Pulmonary artery endothelial cell (primary cell): ENCODE data around the gene OR51E2. TPM values are rescaled to one million over a fixed set of nuclear protein-coding genes. Genes with fewer than 3 reads are reported as not detected.
"Not testable (repeated sequence)": the region's sequence is repeated elsewhere in the genome, so short reads cannot be mapped to it uniquely, and the experiment has no call there.

Experiments
- DNase-seq: peaks from one replicate; pipeline ENCODE4 v3.0.0-alpha.2; 2011; ENCODE audit warnings: low read depth, low spot score
- total RNA-seq: library from RNA; depleted of rRNA; stranded (reverse); fragments of >200 nt; gene quantifications from 2 replicates; pipeline ENCODE4 v1.2.3, GENCODE V29; 2014

OR51E2 gene
- not detected in 2 replicates for total RNA-seq

DNA sequence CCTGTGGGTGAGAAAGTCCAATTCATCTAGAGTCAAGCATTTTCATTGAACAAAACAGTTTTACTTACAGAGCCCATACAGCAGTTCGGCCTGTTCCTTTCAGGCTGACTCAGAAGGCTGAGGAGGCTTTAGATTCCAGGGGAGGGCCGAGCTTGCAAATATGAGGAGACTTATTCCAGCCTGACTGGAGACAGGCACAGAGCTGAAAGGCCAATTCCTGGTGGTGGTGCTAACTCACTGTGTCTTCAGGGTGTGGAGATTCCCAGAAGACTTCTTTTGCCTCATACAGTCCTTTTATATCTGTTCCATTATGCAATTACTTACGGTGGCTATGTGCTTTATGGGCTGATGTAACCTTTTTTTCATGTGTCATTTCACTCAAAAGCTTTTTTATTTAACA, at the start of gene OR51E2:
OR51E2 (minus strand) TSS at position 269 of the 400 bp plus-strand sequence. CDS start 15,142 bp downstream, outside the sequence.
- DNase-seq: no peak

- no peak for DNase-seq
Measured at GRCh38 chr11:4740735-4741134, 43.1 kb upstream of the OR51E2 start.

DNA sequence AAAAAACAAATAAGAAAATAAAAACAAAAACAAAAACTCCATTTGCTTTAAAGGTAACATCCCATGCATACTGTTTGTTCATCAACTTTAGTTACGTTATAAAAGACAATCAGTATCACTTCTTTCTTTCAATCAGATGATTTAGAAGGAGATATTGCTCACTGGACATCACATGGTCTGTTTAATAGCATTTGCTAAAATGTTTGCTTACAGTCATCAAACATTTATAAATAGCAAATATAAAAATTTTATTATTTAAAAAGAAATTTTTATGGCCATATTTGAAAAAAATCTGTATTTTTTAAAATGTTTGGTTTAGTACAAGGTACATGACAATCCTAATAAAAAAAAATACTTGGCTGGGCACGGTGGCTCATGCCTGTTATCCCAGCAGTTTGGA, 29.5 kb upstream of the OR51E2 start:
- no peak for DNase-seq

- not testable (repeated sequence) for DNase-seq
Measured at GRCh38 chr11:4722616-4723534, 25.2 kb upstream of the OR51E2 start.

DNA sequence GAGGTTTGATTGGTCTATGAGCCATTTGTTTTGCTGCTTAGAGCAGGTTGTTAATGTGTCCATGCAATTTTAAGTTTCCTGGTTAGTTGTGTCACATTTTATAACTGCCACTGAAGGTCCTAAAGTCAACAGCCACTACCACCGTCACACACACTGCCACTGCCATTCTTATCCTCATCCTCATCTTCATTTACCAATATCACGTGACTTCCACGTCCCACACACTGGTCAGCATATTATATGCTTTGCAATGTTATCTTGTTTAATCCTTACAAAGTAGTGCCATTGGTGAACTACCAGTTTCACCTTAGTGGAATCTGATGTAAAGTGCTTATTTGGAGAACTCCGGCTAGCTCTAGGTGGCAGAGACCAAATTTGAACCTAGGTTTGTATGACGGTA, 16.6 kb upstream of the OR51E2 start:
- DNase-seq: no peak

DNA sequence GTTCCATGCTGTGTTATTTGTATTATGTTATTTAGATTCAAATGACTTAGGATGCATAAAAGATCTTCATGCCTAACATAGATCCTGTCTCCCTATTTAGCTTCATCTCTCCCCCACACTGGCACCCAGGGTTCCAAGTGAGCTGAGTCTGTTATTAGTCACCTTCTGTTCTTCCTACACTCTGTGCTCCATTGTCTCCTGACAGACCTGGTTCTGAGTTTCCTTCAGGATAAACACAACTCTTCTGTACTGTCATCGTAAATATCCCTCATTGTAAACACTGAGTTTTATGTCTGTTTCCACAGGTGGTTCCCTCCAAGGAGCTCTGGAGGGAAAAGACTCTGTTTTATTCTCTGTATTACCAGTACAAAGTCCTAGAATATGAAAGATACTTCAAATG, 15.6 kb upstream of the OR51E2 start:
- no peak for DNase-seq

DNA sequence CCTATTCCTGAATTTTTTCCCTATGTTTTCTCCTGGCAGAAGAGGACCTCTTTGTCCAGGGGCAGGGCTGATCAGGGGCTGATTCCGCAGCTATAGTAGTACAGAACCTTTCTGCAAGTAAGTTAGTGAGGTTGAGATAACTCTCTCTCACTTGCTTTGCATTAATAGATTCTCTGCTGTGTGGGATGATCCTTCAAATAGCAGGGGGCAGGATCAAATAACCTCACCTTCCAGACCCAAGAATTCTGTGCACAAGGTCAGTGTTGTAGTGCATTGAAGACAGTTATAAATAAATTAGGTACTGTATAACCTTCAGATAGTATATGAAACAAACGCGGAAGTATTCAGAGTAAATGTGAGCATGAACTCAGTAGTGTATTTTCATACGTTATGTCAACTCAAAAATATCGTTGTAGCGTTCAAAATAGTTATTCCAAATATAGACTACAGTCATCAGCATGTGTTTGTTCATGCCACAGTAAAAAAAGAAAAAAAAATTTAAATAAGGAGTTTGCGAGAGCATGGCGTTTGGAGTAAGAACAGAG, 7.2 kb upstream of the OR51E2 start:
- no peak for DNase-seq

GRCh38 chr11:4704054-4704789, 6.6 kb upstream of the OR51E2 start, which contains the start of gene MMP26:
Gene MMP26, plus strand, starts transcription at chr11:4704784.
- DNase-seq: no peak

GRCh38 chr11:4700436-4700820, 2.8 kb upstream of the OR51E2 start:
- no peak for DNase-seq

- no peak for DNase-seq
Measured at GRCh38 chr11:4699697-4700435, 2.2 kb upstream of the OR51E2 start.

GRCh38 chr11:4695442-4695841, 2.2 kb downstream of the OR51E2 start:
- no peak for DNase-seq

DNA sequence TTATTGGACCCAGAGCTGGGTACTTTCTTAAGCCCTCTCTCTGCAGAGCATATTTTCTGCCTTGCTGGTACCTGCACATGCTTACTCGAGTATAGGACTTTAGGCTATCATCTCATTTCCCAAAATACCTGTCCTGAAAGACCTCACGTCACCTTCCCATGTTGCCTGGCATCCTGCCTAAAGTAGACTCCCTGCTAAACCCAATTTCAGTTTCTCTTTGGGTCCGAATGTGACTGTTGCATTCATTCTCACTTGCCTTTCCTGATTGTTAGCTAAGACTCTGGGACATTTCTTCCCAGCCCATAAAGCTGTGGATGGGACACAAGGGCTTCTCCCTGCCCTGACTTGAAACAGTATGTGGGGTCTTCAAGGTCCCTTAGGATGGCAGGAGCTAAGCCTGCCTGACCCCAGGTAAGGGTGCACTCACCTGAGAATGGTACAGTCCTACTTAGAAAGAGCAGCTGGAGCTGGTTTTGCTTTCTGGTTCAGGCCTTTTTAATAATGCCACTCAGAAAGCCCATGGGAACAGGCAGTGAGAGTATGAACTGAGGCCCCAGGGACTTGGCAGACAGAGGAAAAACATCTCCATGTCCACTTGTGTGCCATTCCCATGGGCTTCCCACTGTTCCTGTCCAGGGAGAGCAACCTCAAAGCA, 12.9 kb downstream of the OR51E2 start:
- no peak for DNase-seq

GRCh38 chr11:4682623-4683419, 14.8 kb downstream of the OR51E2 start:
- DNase-seq: no peak

DNA sequence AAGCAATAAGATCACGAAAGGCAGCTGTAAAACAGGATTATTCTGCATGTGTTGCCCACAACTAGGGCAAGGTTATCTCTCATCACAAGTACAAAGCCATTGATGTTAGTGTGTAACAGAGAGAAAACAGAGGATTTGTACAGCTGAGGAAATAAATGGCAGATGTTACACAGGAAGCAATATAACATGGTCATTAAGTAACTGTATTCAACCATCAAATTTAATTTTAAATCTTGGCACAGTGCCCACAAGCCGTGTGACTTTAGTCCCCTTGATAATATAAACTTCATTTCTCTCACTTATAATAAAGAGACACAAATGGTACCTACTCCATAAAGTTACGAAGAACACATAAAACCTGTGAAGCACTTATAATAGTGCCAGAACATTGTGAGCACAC, 17.3 kb downstream of the OR51E2 start:
- DNase-seq: no peak

- no peak for DNase-seq
Measured at GRCh38 chr11:4677948-4678347, 19.7 kb downstream of the OR51E2 start.

- DNase-seq: no peak
Measured at GRCh38 chr11:4673781-4674180, 23.9 kb downstream of the OR51E2 start.

GRCh38 chr11:4672470-4672869, 25.2 kb downstream of the OR51E2 start:
- no peak for DNase-seq

- DNase-seq: no peak
Measured at GRCh38 chr11:4671741-4672140, 25.9 kb downstream of the OR51E2 start.

- DNase-seq: no peak
Measured at GRCh38 chr11:4665424-4665823, 32.2 kb downstream of the OR51E2 start.

DNA sequence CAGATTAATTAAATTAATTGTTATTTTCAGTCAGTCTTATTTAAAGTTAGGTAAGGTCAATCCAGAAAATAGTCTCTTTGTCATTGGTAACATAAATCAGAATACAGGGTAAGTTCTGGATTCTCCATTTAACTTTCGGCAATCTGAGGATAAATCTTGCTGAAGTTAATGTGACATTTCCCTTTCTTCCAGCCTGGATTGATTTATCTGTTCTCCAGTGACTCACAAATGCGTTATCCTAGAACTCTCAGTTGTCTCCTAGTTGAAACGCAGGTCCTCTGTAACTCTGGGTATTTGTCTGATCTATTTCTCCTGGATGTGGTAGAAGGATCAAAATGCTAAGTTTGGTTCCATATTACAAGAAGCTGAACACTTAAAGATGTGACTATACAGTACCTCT, 32.9 kb downstream of the OR51E2 start:
- DNase-seq: no peak
